ENCODE results near the gene BNIP5.

The BNIP5 gene

GRCh38 chr6:36378936-36379335 lies 42.2 kb upstream of the BNIP5 start:
- no peak for DNase-seq (ENCODE audit: low read depth, low spot score)
- CTCF ChIA-PET = interaction anchor here (1.2 kb wide), 1 partner anchor 18 kb away, joined by 3 read pairs; no protein-coding TSS in a partner anchor
- H3K4me3 ChIP-seq (ENCODE audit: low read depth, low read length) = no peak overlapping the region
- no peak for TF ChIP-seq CTCF (IDR thresholded peaks at IDR 0.05; ENCODE audit: insufficient read depth, low read length, missing control alignments)
- POLR2A ChIA-PET = no interaction called here

- DNase-seq (ENCODE audit: low read depth, low spot score) = no peak
These were observed 41.7 kb upstream of the BNIP5 start for GRCh38 chr6:36378243-36378920.

GRCh38 chr6:36377594-36377993 lies 40.9 kb upstream of the BNIP5 start:
- no peak for TF ChIP-seq CTCF (IDR thresholded peaks at IDR 0.05; ENCODE audit: insufficient read depth, low read length, missing control alignments)
- H3K4me3 ChIP-seq (ENCODE audit: low read depth, low read length) = no peak overlapping the region
- ChIA-PET CTCF (interaction anchor here (1.4 kb wide), 1 partner anchor 37 kb away, joined by 4 read pairs; no protein-coding TSS in a partner anchor), POLR2A (no interaction called here)
- no peak for DNase-seq (ENCODE audit: low read depth, low spot score)

More at GRCh38 chr6:36378243-36378920, 41.7 kb upstream of the BNIP5 start:
- ChIA-PET POLR2A (no interaction called here), CTCF (interaction anchor here (1.4 kb wide), 1 partner anchor 37 kb away, joined by 4 read pairs; no protein-coding TSS in a partner anchor)
- no peak overlapping the region for H3K4me3 ChIP-seq (ENCODE audit: low read depth, low read length)
- TF ChIP-seq CTCF (IDR thresholded peaks at IDR 0.05; ENCODE audit: insufficient read depth, low read length, missing control alignments) = no peak

GRCh38 chr6:36376742-36377141 lies 40.1 kb upstream of the BNIP5 start:
- CTCF ChIA-PET = interaction anchor here (1.4 kb wide), 1 partner anchor 36 kb away, joined by 4 read pairs; no protein-coding TSS in a partner anchor
- DNase-seq (ENCODE audit: low read depth, low spot score) = no peak

GRCh38 chr6:36376183-36376582 lies 39.5 kb upstream of the BNIP5 start:
- ChIA-PET CTCF (no interaction called here), POLR2A (no interaction called here)
- no peak for TF ChIP-seq CTCF (IDR thresholded peaks at IDR 0.05; ENCODE audit: insufficient read depth, low read length, missing control alignments)
- no peak for DNase-seq (ENCODE audit: low read depth, low spot score)
- no peak overlapping the region for H3K4me3 ChIP-seq (ENCODE audit: low read depth, low read length)

More at GRCh38 chr6:36376742-36377141, 40.1 kb upstream of the BNIP5 start:
- POLR2A ChIA-PET = no interaction called here
- H3K4me3 ChIP-seq (ENCODE audit: low read depth, low read length) = no peak overlapping the region
- TF ChIP-seq CTCF (IDR thresholded peaks at IDR 0.05; ENCODE audit: insufficient read depth, low read length, missing control alignments) = no peak

- no peak for DNase-seq (ENCODE audit: low read depth, low spot score)
- CTCF ChIA-PET = no interaction called here
- no peak for TF ChIP-seq CTCF (IDR thresholded peaks at IDR 0.05; ENCODE audit: insufficient read depth, low read length, missing control alignments)
- POLR2A ChIA-PET = no interaction called here
- H3K4me3 ChIP-seq (ENCODE audit: low read depth, low read length) = no peak overlapping the region
These were observed 39.0 kb upstream of the BNIP5 start for GRCh38 chr6:36375644-36376155.

Data from AG04449 (cell line).